Brain microvascular endothelial cell (primary cell): ENCODE measurements around the gene ECHDC3.

Experiments
- DNase-seq: peaks from one replicate; pipeline ENCODE4 v3.0.0-alpha.2; 2020
- H3K27ac ChIP-seq: fragments of 250-450 bp; sonication (Bioruptor Pico); 2 replicates; pipeline ENCODE4 v1.5.1; 2020; ENCODE audit warnings: mild to moderate bottlenecking, moderate library complexity
- H3K27me3 ChIP-seq: fragments of 250-450 bp; sonication (Bioruptor Pico); replicated peaks from 2 replicates; pipeline ENCODE4 v1.5.1; 2020; ENCODE audit warnings: mild to moderate bottlenecking
- H3K36me3 ChIP-seq: fragments of 250-450 bp; sonication (Bioruptor Pico); replicated peaks from 2 replicates; pipeline ENCODE4 v1.5.1; 2020; ENCODE audit warnings: mild to moderate bottlenecking
- H3K4me3 ChIP-seq: 2 replicates; pipeline ENCODE4 v1.5.1; 2011; ENCODE audit warnings: low read depth, mild to moderate bottlenecking, control low read depth, low read length, moderate library complexity
- CTCF ChIP-seq: IDR thresholded peaks from 2 replicates; pipeline ENCODE4 v1.5.1; 2011; ENCODE audit warnings: low read depth, mild to moderate bottlenecking, moderate library complexity, low read length, control low read depth, inconsistent platforms; ENCODE audit errors: missing control alignments
- in situ Hi-C: cut with HindIII; loops from 2 replicates; pipeline ENCODE4 v1.10.0; 2017; ENCODE audit warnings: low sequenced_read_pairs, low pct_ligation_motif_present

Gene ECHDC3

GRCh38 chr10:11721806-11722205, 20.4 kb upstream of the ECHDC3 start:
- Histone ChIP-seq H3K36me3 (no peaks in the 10 kb centered on the region), H3K27ac (no peak overlapping the region), H3K27me3 (no peaks in the 10 kb centered on the region), H3K4me3 (no peak overlapping the region)
- no peak for DNase-seq
- no peak for TF ChIP-seq CTCF
- in situ Hi-C loops, result no loop called here

- in situ Hi-C loops, result no loop called here
- Histone ChIP-seq H3K36me3 (no peaks in the 10 kb centered on the region), H3K27ac (no peak overlapping the region), H3K4me3 (no peak overlapping the region), H3K27me3 (no peaks in the 10 kb centered on the region)
- no peak for DNase-seq
- TF ChIP-seq CTCF, result no peak
Measured at GRCh38 chr10:11723359-11723758, 18.8 kb upstream of the ECHDC3 start.

- DNase-seq, result peak; percentile 54
- no peak overlapping the region for H3K27ac ChIP-seq
- peak; percentile 80 for TF ChIP-seq CTCF
- in situ Hi-C loops, result no loop called here
- no peak overlapping the region for H3K4me3 ChIP-seq
- no peaks in the 10 kb centered on the region for H3K27me3 ChIP-seq
- no peaks in the 10 kb centered on the region for H3K36me3 ChIP-seq
Measured at GRCh38 chr10:11724938-11725776, 17.0 kb upstream of the ECHDC3 start.

- no peak overlapping the region for H3K4me3 ChIP-seq
- in situ Hi-C loops, result no loop called here
- no peak overlapping the region for H3K27ac ChIP-seq
- H3K36me3 ChIP-seq, result no peaks in the 10 kb centered on the region
- no peak for TF ChIP-seq CTCF
- no peaks in the 10 kb centered on the region for H3K27me3 ChIP-seq
- no peak for DNase-seq
Measured at GRCh38 chr10:11725912-11726311, 16.3 kb upstream of the ECHDC3 start.

GRCh38 chr10:11727563-11727962, 14.6 kb upstream of the ECHDC3 start:
- Histone ChIP-seq H3K27me3 (no peaks in the 10 kb centered on the region), H3K27ac (no peak overlapping the region), H3K36me3 (no peaks in the 10 kb centered on the region), H3K4me3 (no peak overlapping the region)
- DNase-seq, result no peak
- no peak for TF ChIP-seq CTCF
- in situ Hi-C loops, result no loop called here

- Histone ChIP-seq H3K27me3 (no peaks in the 10 kb centered on the region), H3K36me3 (no peaks in the 10 kb centered on the region), H3K27ac (no peak overlapping the region), H3K4me3 (no peak overlapping the region)
- in situ Hi-C loops, result no loop called here
- TF ChIP-seq CTCF, result no peak
- DNase-seq, result no peak
Measured at GRCh38 chr10:11728353-11728752, 13.8 kb upstream of the ECHDC3 start.
